ENCODE results near the gene NGB. TPM values are rescaled to one million over a fixed set of nuclear protein-coding genes. Genes with fewer than 3 reads are reported as not detected.

NGB gene
- total and polyA plus RNA-seq, 2 donors (not counting 1 experiment from before 2014, with no cell fraction given), result not detected

- Histone ChIP-seq H3K4me3 (replicated peaks in 1 of 4; ENCODE audit: control extremely low read depth in 1 of 4, insufficient read depth in 1 of 4, low read depth in 3 of 4, low read length in 4 of 4) (no peak overlapping the region), H3K36me3 (ENCODE audit: control insufficient read depth, insufficient read depth, low read length) (no peaks in the 10 kb centered on the region), H3K4me1 (ENCODE audit: control insufficient read depth, extremely low read depth, insufficient read depth, low read length) (no peaks in the 10 kb centered on the region), H3K27ac (ENCODE audit: insufficient read depth, low read length) (no peak overlapping the region), H3K9ac (ENCODE audit: insufficient read depth, low read length) (no peak overlapping the region), H2AFZ (ENCODE audit: low read length) (no peak overlapping the region), H3K79me2 (ENCODE audit: control insufficient read depth, insufficient read depth, low read length) (no peaks in the 10 kb centered on the region), H3K4me2 (ENCODE audit: extremely low read depth, insufficient read depth, low read length) (no peak overlapping the region), H3K27me3 (ENCODE audit: control insufficient read depth, insufficient read depth, low read length) (peaks cover 5% of the 10 kb centered on the region), H3K9me3 (ENCODE audit: control insufficient read depth, insufficient read depth, low read depth, low read length) (no peaks in the 10 kb centered on the region), H4K20me1 (ENCODE audit: control insufficient read depth, extremely low read depth, insufficient read depth, low read length) (peaks cover 2% of the 10 kb centered on the region)
- DNase-seq (ENCODE audit: low read depth in 2 of 2), result no peak
- no peak for TF ChIP-seq EZH2 (IDR thresholded peaks at IDR 0.05; ENCODE audit: low read length, missing control alignments)
These were observed 21.7 kb downstream of the NGB start for GRCh38 chr14:77249286-77249685.

- Histone ChIP-seq H3K79me2 (ENCODE audit: control insufficient read depth, insufficient read depth, low read length) (no peaks in the 10 kb centered on the region), H3K36me3 (ENCODE audit: control insufficient read depth, insufficient read depth, low read length) (no peaks in the 10 kb centered on the region), H3K9ac (ENCODE audit: insufficient read depth, low read length) (no peak overlapping the region), H3K9me3 (ENCODE audit: control insufficient read depth, insufficient read depth, low read depth, low read length) (no peaks in the 10 kb centered on the region), H3K4me1 (ENCODE audit: control insufficient read depth, extremely low read depth, insufficient read depth, low read length) (no peaks in the 10 kb centered on the region), H3K27ac (ENCODE audit: insufficient read depth, low read length) (no peak overlapping the region), H3K4me3 (replicated peaks in 1 of 4; ENCODE audit: control extremely low read depth in 1 of 4, insufficient read depth in 1 of 4, low read depth in 3 of 4, low read length in 4 of 4) (no peak overlapping the region), H3K27me3 (ENCODE audit: control insufficient read depth, insufficient read depth, low read length) (peaks cover 5% of the 10 kb centered on the region), H3K4me2 (ENCODE audit: extremely low read depth, insufficient read depth, low read length) (no peak overlapping the region), H4K20me1 (ENCODE audit: control insufficient read depth, extremely low read depth, insufficient read depth, low read length) (peaks cover 2% of the 10 kb centered on the region), H2AFZ (ENCODE audit: low read length) (no peak overlapping the region)
- TF ChIP-seq EZH2 (IDR thresholded peaks at IDR 0.05; ENCODE audit: low read length, missing control alignments), result no peak
- no peak for TF ChIP-seq CTCF (conservative IDR thresholded peaks at IDR 0.05 in 1 of 2, IDR thresholded peaks at IDR 0.05 in 1 of 2; ENCODE audit: low read depth in 1 of 2, low read length in 2 of 2)
- DNase-seq (ENCODE audit: low read depth in 2 of 2), result peak in 1 of 2 donors; percentile 9
These were observed 22.3 kb downstream of the NGB start for GRCh38 chr14:77248666-77249065.

- Histone ChIP-seq H3K79me2 (ENCODE audit: control insufficient read depth, insufficient read depth, low read length) (no peaks in the 10 kb centered on the region), H3K4me3 (replicated peaks in 1 of 4; ENCODE audit: control extremely low read depth in 1 of 4, insufficient read depth in 1 of 4, low read depth in 3 of 4, low read length in 4 of 4) (no peak overlapping the region), H2AFZ (ENCODE audit: low read length) (no peak overlapping the region), H4K20me1 (ENCODE audit: control insufficient read depth, extremely low read depth, insufficient read depth, low read length) (peaks cover 2% of the 10 kb centered on the region), H3K27ac (ENCODE audit: insufficient read depth, low read length) (no peak overlapping the region), H3K4me1 (ENCODE audit: control insufficient read depth, extremely low read depth, insufficient read depth, low read length) (no peaks in the 10 kb centered on the region), H3K9me3 (ENCODE audit: control insufficient read depth, insufficient read depth, low read depth, low read length) (no peaks in the 10 kb centered on the region), H3K4me2 (ENCODE audit: extremely low read depth, insufficient read depth, low read length) (no peak overlapping the region), H3K27me3 (ENCODE audit: control insufficient read depth, insufficient read depth, low read length) (peaks cover 3% of the 10 kb centered on the region), H3K9ac (ENCODE audit: insufficient read depth, low read length) (no peak overlapping the region), H3K36me3 (ENCODE audit: control insufficient read depth, insufficient read depth, low read length) (no peaks in the 10 kb centered on the region)
- no peak for DNase-seq (ENCODE audit: low read depth in 2 of 2)
- TF ChIP-seq CTCF (conservative IDR thresholded peaks at IDR 0.05 in 1 of 2, IDR thresholded peaks at IDR 0.05 in 1 of 2; ENCODE audit: low read depth in 1 of 2, low read length in 2 of 2) (no peak), EZH2 (IDR thresholded peaks at IDR 0.05; ENCODE audit: low read length, missing control alignments) (no peak)
These were observed 24.2 kb downstream of the NGB start for GRCh38 chr14:77246784-77247183.

Data from fibroblast of lung (primary cell).